Stromal cell of bone marrow (primary cell): ENCODE measurements around the gene CENPA.
"Not testable (repeated sequence)": the region's sequence is repeated elsewhere in the genome, so short reads cannot be mapped to it uniquely, and the experiment has no call there.

Source experiments
- DNase-seq: peaks from one replicate; pipeline ENCODE4 v3.0.0-alpha.2; 2012; ENCODE audit warnings: low read depth

The CENPA gene

DNA sequence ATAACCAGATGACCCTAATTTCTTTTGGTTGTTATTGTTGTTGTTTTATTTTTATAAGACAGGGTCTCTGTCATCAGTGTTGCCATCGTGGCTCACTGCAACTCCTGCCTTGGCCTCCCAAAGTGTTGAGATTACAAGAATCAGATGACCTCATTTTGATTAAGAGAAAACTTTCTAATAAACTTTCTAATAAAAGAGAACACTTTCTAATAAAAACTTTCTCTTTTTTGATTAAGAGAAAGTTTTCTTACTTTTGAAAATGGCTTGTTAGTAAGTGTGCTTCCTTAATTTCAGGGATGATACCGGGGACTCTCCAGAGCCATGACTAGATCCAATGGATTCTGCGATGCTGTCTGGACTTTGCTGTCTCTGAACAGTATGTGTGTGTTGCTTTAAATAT lies 7.7 kb downstream of the CENPA start:
- no peak for DNase-seq

DNA sequence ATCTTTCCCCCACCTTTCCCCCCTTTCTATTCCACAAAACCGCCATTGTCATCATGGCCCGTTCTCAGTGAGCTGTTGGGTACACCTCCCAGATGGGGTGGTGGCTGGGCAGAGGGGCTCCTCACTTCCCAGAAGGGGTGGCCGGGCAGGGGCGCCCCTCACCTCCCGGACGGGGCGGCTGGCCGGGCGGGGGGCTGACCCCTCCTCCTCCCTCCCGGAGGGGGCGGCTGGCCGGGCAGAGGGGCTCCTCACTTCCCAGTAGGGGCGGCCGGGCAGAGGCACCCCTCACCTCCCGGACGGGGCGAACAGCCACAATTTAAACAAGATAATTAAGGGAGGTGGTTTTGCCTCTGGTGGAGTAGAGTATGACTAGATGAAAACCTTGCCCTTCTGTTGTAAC lies 9.3 kb downstream of the CENPA start:
- not testable (repeated sequence) for DNase-seq

DNA sequence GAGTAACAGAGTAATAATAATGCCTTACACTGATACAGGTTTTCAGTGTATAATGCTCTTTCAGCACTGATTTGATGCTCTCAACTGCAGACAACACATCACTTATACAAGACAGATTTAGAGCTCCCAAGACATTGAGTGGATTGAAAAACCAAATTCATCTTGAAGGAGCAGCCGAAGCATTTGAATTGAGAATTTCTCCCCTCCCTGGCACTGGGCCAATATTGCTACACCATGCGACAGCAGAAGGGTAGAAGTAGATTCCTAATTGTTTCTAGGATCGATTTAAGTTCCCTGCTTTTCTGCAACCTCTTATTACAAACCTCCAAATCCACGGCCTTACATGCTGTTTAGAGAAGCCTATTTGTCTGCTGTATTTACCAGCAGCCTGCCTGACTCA lies 15.5 kb downstream of the CENPA start:
- DNase-seq = no peak

DNA sequence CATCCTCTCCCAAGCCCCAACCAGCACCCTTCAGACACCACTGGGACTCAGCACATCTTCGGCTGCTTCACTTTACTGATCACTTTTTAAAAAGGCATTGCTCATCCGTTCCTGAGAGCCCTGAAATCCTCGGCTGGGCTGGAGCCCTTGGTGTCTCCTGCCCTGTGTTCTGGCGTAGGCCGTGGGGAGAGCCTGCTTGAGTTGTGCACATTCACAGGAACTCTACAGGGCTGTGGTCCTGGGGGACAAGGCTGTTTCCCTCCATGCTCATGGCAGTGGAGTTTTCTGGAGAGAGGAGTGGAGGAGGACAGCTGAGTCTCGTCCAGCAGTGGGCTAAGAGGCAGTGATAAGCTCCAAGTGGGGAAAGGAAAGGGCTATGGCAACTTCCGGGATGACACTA lies 15.9 kb downstream of the CENPA start:
- DNase-seq = no peak

DNA sequence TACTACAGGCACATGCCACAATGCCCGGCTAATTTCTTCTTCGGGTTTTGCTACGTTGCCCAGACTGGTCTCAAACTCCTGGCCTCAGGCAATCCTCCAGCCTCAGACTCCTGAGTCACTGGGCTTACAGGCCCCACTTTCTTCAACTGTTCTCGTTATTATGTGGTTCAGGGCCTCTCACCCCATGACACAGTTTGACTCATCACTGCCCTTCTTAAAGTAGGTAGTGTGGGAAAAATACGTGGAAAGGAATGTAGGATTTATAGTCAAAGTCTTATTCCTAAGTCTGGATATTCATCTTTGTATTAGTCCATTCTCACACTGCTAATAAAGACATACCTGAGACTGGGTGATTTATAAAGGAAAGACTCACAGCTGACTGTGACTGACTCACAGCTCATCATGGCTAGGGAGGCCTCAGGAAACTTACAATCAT lies 19.4 kb downstream of the CENPA start:
- DNase-seq = peak; percentile 63

DNA sequence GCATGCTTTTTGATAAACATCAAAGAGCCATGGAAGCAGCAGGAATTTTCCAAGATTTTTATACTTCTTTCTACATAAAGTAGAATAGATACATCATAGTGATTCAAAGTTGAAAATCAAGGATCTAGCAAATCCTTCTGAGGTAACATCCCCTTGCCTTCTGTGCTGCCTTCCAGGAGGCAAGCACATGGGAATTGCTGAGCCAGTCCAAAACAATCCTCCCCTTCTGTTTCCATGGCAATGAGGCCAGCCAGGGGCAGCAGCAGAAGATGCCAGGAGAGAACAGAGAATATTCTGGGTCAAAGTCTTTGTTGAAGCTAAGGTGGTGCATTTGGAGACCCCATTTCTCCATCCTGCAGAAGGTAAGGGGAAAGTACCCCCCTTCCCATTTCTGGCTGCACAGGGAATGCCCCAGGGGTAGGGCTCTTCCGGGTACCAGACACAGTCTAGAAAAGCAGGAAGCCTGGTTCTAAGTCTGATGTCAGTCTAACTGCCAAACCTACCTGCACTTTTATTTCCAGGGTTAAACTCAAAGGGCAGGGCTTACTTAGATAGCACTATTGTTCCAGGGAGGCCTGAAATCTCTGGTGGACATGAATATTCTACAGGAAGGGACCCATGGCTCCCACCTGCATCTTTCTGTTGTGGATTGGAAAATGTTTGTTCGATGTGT lies 22.1 kb downstream of the CENPA start:
- DNase-seq = peak; percentile 40

DNA sequence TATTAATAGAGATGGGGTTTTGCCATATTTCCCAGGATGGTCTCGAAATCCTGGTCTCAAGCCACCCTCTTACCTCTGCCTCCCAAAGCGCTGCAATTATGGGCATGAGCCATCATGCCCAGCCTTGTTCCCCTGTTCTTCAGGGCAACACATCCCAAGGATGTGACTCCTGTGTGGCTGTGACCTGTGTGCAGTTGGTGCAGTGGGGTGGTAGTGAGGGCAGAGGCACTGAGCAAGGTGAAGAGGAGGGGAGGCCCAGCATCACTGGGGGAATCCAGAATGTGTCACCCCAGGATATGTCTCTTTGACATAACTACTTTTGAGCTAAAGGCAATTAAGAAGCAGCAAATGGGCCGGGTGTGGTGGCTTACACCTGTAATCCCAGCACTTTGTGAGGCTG lies 23.4 kb downstream of the CENPA start:
- no peak for DNase-seq

DNA sequence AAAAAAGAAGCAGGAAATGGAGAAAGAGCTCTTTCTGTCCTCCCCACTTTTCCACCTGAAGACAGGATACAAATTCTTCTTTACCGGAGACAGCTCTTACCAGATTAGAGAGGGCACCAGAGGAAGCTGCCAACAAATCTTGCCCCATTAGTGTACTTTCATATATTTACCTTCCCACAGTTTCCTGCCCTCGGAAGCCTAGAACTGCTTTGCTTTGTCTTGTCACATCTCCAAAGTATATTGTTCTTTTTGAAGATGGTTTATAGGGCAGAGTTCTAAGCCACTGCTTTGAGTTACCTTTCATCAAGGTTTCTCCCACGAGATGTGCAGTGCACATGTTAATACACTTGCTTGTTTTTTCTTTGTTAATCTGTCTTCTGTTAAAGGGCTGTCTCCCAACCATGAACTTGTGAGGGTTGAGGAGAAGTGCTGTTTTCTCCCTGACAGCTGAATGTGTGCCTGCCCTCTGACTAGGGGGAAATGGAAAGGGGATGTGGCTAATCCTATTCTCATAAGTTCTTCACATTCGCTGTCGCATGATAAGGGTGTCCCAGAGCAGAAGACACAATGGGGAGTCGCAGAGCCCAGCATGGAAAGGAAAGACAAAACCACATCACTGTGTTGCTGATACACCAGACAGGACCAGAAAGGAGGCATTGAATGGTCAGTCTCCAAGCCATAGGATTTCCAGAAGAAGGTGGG lies 24.2 kb downstream of the CENPA start:
- DNase-seq = no peak

DNA sequence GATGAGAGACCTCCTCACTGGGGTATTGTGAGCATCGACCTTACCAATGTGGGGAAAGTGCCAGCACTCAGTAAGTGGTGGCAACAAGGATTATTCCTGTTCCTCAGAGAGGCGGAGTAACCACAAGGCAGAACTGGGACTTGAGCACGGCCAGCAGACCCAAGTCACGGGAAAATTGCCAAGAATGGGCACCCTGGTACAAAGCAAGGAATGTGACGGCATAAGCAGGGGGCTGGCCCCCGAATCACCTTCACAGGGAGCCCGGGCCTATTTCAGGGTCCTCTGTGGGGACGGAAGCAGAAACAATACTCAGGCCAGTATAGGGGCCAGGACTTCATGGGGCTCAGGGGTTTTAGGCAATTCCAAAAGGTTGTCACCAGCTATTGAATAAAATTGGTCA lies 25.4 kb downstream of the CENPA start:
- DNase-seq = no peak

DNA sequence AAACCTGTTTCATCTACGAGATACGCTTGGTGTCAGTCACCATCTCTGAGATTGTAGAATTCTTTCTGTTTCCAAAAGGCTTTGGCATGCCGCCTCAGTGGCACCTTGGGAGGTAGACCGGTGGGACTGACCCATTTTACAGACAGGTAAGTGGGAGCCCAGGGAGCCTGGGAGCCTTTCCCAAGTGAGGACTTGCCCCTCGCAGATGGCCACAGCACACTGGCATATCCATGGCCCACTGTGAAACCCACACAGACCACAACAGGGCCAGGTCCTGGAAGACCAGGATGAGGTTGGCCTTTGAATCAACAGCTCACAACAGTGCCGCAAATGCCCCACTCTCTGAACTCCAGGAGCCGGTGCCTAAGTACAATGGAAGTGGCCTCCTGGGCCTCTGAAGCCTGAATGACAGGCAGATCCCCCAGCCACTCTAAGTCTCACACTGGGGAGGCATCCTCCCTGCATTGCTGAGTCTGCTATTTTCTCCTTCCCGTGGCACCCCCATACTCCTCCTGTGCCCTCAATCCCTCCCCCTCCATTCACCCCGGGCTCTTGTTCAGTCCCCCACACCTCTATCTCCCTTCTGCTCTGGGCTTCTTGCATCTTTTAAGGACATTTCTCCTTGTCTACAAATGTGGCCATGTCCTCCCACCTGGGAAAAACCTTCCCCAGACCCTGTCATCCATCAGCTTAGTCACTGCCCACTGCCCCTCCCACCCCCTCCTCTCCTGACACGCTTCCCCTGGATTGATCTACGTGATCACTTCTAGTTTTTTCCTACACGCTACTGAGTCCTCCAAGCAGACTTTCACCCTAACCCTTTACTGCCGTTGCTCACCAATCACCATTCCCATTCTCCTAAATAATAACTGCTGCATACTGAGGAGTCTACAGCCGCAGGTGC lies 26.2 kb downstream of the CENPA start:
- DNase-seq = no peak

DNA sequence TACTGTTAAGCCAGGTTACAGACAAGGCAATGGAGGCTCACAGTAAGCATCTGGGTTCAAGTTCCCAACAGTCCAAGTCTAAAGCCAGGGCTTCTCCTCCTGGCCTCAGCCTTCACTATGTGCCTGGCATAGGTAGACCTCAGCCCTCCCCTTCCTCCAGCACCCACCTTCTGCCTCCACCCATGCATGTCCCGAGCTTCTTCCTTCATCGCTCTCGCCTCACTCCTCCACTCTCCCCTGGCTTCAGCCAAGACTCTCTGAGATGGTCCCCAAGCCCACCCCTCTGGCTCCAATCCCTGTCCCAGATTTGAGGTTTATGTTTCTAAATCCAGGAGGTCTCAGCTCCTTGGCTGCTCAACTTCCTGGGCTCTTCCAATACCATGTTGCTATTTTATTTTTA lies 26.9 kb downstream of the CENPA start:
- no peak for DNase-seq

DNA sequence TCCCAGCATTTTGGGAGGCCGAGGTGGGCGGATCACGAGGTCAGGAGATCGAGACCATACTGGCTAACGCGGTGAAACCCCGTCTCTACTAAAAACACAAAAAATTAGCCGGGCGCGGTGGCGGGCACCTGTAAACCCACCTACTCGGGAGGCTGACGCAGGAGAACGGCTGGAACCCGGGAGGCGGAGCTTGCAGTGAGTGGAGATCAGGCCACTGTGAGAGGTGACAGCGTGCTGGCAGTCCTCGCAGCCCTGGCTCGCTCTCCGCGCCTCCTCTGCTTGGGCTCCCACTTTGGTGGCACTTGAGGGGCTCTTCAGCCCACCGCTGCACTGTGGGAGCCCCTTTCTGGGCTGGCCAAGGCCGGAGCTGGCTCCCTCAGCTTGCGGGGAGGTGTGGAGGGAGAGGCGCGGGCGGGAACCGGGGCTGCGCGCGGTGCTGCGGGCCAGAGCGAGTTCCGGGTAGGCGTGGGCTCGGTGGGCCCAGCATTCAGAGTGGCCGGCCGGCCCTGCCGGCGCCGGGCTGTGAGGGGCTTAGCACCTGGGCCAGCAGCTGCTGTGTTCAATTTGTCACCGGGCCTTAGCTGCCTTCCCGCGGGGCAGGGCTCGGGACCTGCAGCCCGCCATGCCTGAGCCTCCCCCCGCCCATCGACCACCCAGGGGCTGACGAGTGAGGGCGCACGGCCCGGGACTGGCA lies 28.4 kb downstream of the CENPA start:
- DNase-seq = not testable (repeated sequence)

DNA sequence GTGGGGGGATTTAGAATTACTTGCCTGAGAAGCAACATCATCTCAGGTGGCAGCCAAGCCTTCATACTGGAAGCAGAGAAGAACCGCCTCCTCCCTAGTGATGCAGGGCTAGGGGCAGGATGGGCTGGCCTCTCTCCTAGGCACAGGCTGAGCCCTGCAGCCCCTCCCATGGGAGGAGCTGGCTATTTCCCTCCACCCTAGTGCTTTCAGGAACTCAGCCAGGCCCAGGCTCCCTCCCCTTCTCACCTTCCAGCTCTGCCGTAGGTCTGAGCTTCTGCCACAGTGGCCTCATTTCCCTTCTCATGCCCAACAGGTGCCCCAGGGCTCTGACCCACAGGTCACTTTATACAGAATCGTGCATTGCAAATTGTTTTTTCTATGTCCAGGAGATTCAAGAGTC lies 31.0 kb downstream of the CENPA start:
- no peak for DNase-seq

DNA sequence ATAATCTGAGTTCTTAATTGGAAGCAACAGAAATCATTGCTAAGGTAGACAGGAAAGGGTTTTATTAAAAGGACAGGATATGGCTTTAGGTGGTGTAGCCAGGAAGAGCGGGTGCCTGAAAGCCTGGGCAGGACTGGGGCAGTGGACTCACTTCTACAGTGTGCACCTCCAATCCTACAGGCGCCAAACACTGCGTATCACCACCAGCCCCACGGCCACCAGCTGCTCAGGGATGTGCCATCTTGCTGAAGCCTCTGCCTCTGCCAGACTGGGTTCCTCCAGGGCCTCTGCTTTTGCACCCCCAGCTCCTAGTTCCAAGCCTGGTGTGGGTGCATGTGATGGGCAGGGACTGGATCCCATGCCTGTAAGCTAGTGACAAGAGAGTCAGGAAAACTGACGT lies 32.4 kb downstream of the CENPA start:
- no peak for DNase-seq

DNA sequence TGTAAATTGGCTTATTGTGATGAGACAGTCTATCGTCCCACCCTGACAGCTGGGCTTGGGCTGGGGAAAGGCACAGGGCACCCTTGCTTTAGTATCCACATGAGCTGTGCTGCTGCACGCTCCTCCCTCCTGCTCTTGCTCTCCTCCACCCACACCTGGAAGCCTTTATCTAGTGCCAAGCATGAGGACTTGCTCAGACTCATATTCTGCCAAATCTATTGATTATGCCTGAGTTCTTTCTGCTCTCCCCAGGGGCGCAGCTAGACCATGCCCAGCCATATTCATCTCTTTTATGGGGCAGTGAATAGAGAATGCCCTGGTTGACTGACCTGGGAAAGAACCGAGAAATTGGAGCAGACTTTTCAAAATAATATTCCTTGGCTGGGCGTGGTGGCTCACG lies 33.1 kb downstream of the CENPA start:
- no peak for DNase-seq

DNA sequence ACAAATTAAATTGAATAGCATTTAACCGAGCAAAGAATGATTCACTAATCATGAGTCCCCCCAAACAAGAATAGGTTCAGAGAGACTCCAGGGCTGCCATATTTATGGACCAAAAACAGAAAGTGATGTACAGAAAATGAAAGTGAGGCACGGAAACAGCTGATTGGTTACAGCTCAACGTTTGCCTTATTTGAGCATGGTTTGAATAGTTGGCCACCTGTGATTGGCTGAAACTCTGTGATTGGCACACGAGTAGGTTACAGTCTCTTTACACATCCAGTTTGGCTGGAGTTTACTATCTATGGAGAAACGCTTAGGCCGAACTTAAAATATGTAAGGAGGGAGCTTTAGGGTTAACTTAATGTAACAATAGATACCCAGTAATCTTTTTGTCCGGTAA lies 35.1 kb downstream of the CENPA start:
- DNase-seq = no peak

DNA sequence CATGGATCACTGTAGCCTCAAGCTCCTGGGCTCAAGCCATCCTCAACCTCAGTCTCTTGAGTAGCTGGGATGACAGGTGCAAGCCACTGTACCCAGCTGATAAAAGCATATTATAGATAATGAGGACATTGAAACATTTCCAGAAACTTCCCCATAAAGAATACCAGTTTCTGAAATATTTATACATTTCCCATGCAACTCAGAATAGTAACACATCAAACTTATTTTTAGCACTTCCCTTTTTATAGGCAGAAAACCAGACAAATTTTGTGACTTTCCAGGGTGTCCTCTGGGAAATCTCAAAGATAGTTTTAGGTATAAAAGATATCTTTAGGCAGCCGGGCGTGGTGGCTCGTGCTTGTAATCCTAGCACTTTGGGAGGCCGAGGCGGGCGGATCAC lies 37.0 kb downstream of the CENPA start:
- no peak for DNase-seq

DNA sequence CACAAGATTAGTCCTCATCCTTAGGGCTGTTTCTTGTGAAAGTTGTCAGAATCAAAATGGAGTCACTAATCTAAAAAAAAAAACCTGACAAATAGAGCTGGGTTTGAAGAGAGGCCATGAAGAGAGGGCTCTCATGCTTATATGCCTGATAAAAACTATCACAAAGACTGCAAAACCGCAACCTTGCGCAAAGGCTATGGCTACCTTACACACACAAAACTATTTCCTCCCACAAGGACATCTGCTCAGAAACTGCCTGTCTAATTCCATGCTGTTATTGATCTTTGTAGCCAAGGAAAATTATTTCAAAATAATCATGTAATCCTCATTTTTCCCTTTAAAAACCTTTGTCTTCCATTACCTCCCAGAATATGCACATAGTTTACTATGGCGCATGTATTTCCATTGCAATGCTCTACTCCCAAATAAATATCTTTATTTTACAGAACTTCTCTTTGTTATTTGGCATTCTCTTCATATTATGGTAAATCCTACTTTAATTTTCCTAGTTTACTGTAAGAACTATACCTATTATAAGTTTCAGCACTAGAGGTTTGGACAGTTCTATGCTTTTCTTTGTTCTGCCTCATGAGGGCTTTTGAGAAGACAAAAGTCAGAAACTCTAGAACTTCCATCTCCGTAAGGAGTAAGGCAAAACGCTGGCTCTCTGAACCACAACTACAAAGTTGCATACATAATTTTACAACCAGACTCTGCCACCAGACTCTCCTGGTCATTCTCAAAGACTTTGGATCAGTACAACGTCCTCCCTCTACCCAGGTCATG lies 52.5 kb downstream of the CENPA start:
- DNase-seq = peak; percentile 18

DNA sequence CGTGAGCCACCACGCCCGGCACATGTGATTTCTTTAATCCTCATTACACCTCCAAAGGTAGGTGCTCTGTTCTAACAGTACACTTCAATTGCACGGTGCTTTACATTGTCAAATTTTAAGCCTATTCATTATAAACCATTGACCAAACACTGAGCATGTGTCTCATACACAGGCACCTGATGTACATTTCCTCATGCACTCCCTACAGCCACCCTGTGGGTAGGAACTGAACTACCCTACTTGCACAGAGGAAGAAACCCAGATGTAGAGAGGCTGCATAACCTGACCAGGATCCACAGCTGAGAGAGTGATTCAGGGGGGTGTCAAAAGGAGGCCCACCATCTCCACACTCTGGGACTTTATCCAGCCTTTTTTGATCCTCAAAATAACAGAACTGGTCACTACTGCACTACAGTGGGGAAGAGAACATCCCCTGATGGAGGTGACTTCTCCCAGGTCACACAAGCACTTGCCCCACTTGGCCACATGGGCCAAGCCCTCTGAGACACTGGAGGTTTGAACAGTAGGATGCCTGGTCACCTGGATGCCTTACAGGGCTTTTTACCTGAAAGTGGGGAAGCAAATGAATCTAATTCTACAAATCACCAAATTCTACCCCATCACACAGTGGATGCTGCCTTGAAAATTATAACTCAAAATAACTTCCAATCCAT lies 55.2 kb downstream of the CENPA start:
- no peak for DNase-seq

DNA sequence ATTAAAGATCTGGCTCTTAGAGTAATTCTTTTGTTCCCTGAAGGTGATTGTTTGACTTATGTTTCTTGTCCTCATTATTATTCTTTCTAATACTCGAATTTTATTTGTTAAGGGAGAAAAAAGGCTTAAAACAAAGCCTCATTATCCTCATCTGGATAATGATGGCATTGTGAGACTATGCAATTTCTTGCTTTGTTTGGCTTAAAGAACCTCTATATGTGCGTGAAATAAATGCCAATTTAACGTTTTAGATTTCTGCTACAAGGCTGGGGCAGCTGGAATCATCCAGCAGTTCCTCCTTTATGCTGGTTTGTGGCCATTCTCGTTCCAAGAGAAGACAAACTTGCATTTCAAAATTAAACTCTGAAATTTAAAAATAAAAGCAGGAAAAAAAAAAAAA lies 57.2 kb downstream of the CENPA start:
- no peak for DNase-seq
